Fibroblast of the aortic adventitia (primary cell): ENCODE data around the gene ZFPM1. TPM values are rescaled to one million over a fixed set of nuclear protein-coding genes. Genes with fewer than 3 reads are reported as not detected.

Source experiments
- DNase-seq: peaks from one replicate; pipeline ENCODE4 v3.0.0-alpha.2; 2010; ENCODE audit warnings: low read depth
- H3K4me3 ChIP-seq: 2 replicates; pipeline ENCODE4 v1.5.1; 2011; ENCODE audit warnings: low read depth, mild to moderate bottlenecking, control low read depth, low read length, moderate library complexity
- CTCF ChIP-seq: IDR thresholded peaks from 2 replicates; pipeline ENCODE4 v1.5.1; 2011; ENCODE audit warnings: mild to moderate bottlenecking, low read length, control low read depth, inconsistent platforms; ENCODE audit not compliant: insufficient read depth
- total RNA-seq: library from RNA; depleted of rRNA; stranded (reverse); fragments of >200 nt; gene quantifications from 2 replicates; pipeline ENCODE4 v1.2.3, GENCODE V29; 2012; ENCODE audit warnings: low replicate concordance

Gene ZFPM1
- total RNA-seq, 1 donor: 4.2 TPM

- no peak overlapping the region for H3K4me3 ChIP-seq
- no peak for TF ChIP-seq CTCF
- no peak for DNase-seq
These were observed 19.3 kb upstream of the ZFPM1 start for GRCh38 chr16:88433632-88434352.

- no peak for DNase-seq
- H3K4me3 ChIP-seq: no peak overlapping the region
- TF ChIP-seq CTCF: no peak
These were observed 18.8 kb upstream of the ZFPM1 start for GRCh38 chr16:88434353-88434690.

- no peak for DNase-seq
- H3K4me3 ChIP-seq: no peak overlapping the region
- no peak for TF ChIP-seq CTCF
These were observed 18.3 kb upstream of the ZFPM1 start for GRCh38 chr16:88434746-88435145.

- TF ChIP-seq CTCF: no peak
- no peak for DNase-seq
- no peak overlapping the region for H3K4me3 ChIP-seq
These were observed 17.4 kb upstream of the ZFPM1 start for GRCh38 chr16:88435437-88436355.

- H3K4me3 ChIP-seq: no peak overlapping the region
- no peak for TF ChIP-seq CTCF
- DNase-seq: no peak
These were observed 16.3 kb upstream of the ZFPM1 start for GRCh38 chr16:88436796-88437195.

GRCh38 chr16:88437367-88437964, 15.6 kb upstream of the ZFPM1 start:
- peak; percentile 76 for TF ChIP-seq CTCF
- DNase-seq: no peak
- H3K4me3 ChIP-seq: no peak overlapping the region
